Kidney (tissue), 14 donors: Measurements from ENCODE around the gene TSKU. TPM values are rescaled to one million over a fixed set of nuclear protein-coding genes. Genes with fewer than 3 reads are reported as not detected.
"Not testable (repeated sequence)": the region's sequence is repeated elsewhere in the genome, so short reads cannot be mapped to it uniquely, and the experiment has no call there.

Experiments
- DNase-seq, 5 donors: peaks; one replicate each; pipeline ENCODE4 v3.0.0-alpha.2; 2013 to 2020
- FAIRE-seq: peaks from 2 replicates; lab custom pipeline; 2012; peaks lifted over from hg19 to GRCh38; lab: Jason Lieb, UNC
- H3K27ac ChIP-seq, 2 donors: one replicate each; pipeline ENCODE4 v1.7.0; 2013; ENCODE audit warnings: low read depth in 2 of 2, low read length in 2 of 2, inconsistent platforms in 1 of 2
- H3K27me3 ChIP-seq: one replicate; pipeline ENCODE4 v1.7.1; 2013; ENCODE audit warnings: low read length, inconsistent platforms; ENCODE audit not compliant: control insufficient read depth, insufficient read depth
- H3K36me3 ChIP-seq, 3 donors: one replicate each; pipeline versions ENCODE4 v1.7.0 to v1.7.1; 2013; ENCODE audit warnings: low read length in 3 of 3, control low read depth in 1 of 3, inconsistent platforms in 1 of 3; ENCODE audit not compliant: insufficient read depth in 3 of 3, control insufficient read depth in 2 of 3
- H3K4me1 ChIP-seq, 3 donors: one replicate each; pipeline versions ENCODE4 v1.7.0 to v1.7.1; 2013; ENCODE audit warnings: low read length in 3 of 3, inconsistent platforms in 1 of 3, low read depth in 1 of 3; ENCODE audit not compliant: control insufficient read depth in 2 of 3, insufficient read depth in 2 of 3
- H3K4me3 ChIP-seq, 3 donors: one replicate each; pipeline versions ENCODE4 v1.7.0 to v1.8.1; 2013; ENCODE audit warnings: low read length in 3 of 3, control low read depth in 1 of 3, inconsistent platforms in 1 of 3
- H3K9ac ChIP-seq, 3 donors: one replicate each; pipeline versions ENCODE4 v1.7.0 to v1.7.1; 2013; ENCODE audit warnings: low read length in 3 of 3, control low read depth in 1 of 3, inconsistent platforms in 1 of 3
- H3K9me3 ChIP-seq, 3 donors: one replicate each; pipeline versions ENCODE4 v1.7.0 to v1.7.1; 2013; ENCODE audit warnings: low read length in 3 of 3, control low read depth in 1 of 3, inconsistent platforms in 1 of 3; ENCODE audit not compliant: control insufficient read depth in 2 of 3, insufficient read depth in 1 of 3
- CTCF ChIP-seq: IDR thresholded peaks from 3 replicates; pipeline ENCODE4 v1.5.1; 2012; ENCODE audit warnings: mild to moderate bottlenecking, moderate library complexity, borderline replicate concordance; ENCODE audit not compliant: insufficient read depth; ENCODE audit errors: extremely low read depth
- intact Hi-C: fragments of 100-400 bp; cut with DNase I; formaldehyde crosslinking; loops from one replicate; pipeline ENCODE4 v1.11.1; 2022
- polyA plus RNA-seq: library from polyadenylated mRNA; stranded (reverse); fragments of 350-450 nt; fragmentation: Illumina TruSeq; extraction: RNeasy Lipid Tissue Mini Kit (QIAGEN cat#74804); gene quantifications from one replicate; pipeline ENCODE4 v1.2.3, GENCODE V29; 2014; ENCODE audit warnings: low read depth, low replicate concordance; ENCODE audit not compliant: insufficient read depth
- total RNA-seq: library from RNA; stranded (reverse); fragmentation: NEBNext Ultra II Directional; extraction: Animal tissue kit (Norgen Biotek cat#: 25700); gene quantifications from one replicate; pipeline ENCODE4 v1.2.1, GENCODE V29; 2021
- donor health status: control.
- donor health status: control.
- donor health status: control.
- donor health status: control.
- donor health status: control.
- donor health status: DM: yes; HTN: yes; CAD: no.
- donor health status: Normal renal cell carcinoma (clear cell type).

TSKU gene
- total and polyA plus RNA-seq, 2 donors from 2014 or later, result 27.3 to 41.0 TPM

- H3K4me1 ChIP-seq, result peaks cover 0 to 6% (median 3%) of the 10 kb centered on the region in 3 donors
- H3K4me3 ChIP-seq, result no peak overlapping the region
- H3K27ac ChIP-seq, result no peak overlapping the region
- H3K9me3 ChIP-seq, result no peaks in the 10 kb centered on the region
- TF ChIP-seq CTCF, result no peak
- no peaks in the 10 kb centered on the region for H3K27me3 ChIP-seq
- FAIRE-seq, result no peak
- intact Hi-C loops, result loop anchor here (10.0 kb wide), 1 partner anchor 104 kb away; no protein-coding TSS in a partner anchor
- no peak overlapping the region for H3K9ac ChIP-seq
- H3K36me3 ChIP-seq, result no peaks in the 10 kb centered on the region
- DNase-seq, result no peak
Measured at GRCh38 chr11:76811259-76811658, 28.1 kb downstream of the TSKU start.

DNA sequence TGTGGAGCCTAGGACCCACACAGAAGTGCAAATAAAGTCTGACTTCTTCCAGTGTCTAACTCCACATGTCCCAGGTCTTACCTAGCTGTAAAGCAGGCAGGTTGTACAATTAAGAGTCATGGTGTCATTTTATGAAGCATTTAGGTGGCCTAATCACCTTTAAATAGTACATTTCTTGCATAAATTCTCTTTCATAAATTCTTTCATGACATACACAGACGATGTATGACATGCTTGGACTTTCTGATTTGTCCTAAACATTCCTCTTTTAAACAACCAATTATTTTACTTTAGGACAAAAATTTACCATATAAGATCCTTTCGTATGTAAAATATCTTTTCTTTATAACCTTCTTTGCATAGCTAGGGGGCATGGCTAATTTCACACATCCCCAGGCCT, 31.3 kb downstream of the TSKU start:
- TF ChIP-seq CTCF, result no peak
- H3K9ac ChIP-seq, result no peak overlapping the region
- no peaks in the 10 kb centered on the region for H3K36me3 ChIP-seq
- no peaks in the 10 kb centered on the region for H3K27me3 ChIP-seq
- intact Hi-C loops, result loop anchor here (10.0 kb wide), 1 partner anchor 100 kb away; no protein-coding TSS in a partner anchor
- FAIRE-seq (no peak), DNase-seq (no peak)
- peaks cover 0 to 3% (median 3%) of the 10 kb centered on the region in 3 donors for H3K4me1 ChIP-seq
- H3K4me3 ChIP-seq, result no peak overlapping the region
- H3K9me3 ChIP-seq, result no peaks in the 10 kb centered on the region
- no peak overlapping the region for H3K27ac ChIP-seq

DNA sequence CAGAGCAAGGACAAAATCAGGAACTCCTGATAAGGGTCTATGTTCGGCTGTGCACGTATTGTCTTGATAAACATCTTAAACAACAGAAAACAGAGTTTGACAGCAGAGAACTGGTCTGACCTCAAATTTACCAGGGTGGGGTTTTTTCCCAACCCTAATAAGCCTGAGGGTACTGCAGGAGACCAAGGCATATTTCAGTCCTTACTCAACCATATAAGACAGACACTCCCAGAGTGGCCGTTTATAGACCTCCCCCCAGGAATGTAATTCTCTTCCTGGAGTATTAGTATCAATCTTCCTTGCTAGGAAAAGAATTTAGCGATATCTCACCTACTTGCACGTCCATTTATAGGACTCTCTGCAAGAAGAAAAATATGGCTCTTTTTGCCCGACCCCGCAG, 32.5 kb downstream of the TSKU start:
- intact Hi-C loops, result loop anchor here (10.0 kb wide), 1 partner anchor 99 kb away; no protein-coding TSS in a partner anchor
- not testable (repeated sequence) for FAIRE-seq, H3K27me3 ChIP-seq, DNase-seq, H3K4me3 ChIP-seq, H3K9ac ChIP-seq, H3K4me1 ChIP-seq, H3K9me3 ChIP-seq, H3K36me3 ChIP-seq, H3K27ac ChIP-seq

DNA sequence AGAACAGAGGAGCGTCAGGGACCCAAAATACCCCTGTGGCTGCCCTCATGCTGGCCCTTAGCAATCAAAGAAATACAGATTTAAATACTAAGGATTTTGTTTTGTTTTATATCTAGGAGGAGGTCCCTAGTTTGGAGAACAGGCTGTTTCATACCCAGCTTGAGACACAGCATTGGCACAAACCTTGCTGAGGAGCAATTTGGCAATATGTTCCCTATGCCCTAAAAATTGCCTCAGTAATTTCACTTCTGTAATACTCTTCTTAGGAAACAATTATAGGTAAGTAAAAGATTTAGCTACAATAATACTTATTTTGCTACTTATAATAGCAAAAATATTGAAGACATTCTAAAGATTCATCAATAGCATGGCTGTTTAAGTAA, 37.0 kb downstream of the TSKU start:
- no peak overlapping the region for H3K27ac ChIP-seq
- H3K4me3 ChIP-seq, result no peak overlapping the region
- TF ChIP-seq CTCF, result no peak
- H3K36me3 ChIP-seq, result no peaks in the 10 kb centered on the region
- no peak overlapping the region for H3K9ac ChIP-seq
- no peaks in the 10 kb centered on the region for H3K9me3 ChIP-seq
- H3K27me3 ChIP-seq, result no peaks in the 10 kb centered on the region
- FAIRE-seq, result no peak
- no peaks in the 10 kb centered on the region for H3K4me1 ChIP-seq
- DNase-seq, result no peak
- intact Hi-C loops, result no loop called here

DNA sequence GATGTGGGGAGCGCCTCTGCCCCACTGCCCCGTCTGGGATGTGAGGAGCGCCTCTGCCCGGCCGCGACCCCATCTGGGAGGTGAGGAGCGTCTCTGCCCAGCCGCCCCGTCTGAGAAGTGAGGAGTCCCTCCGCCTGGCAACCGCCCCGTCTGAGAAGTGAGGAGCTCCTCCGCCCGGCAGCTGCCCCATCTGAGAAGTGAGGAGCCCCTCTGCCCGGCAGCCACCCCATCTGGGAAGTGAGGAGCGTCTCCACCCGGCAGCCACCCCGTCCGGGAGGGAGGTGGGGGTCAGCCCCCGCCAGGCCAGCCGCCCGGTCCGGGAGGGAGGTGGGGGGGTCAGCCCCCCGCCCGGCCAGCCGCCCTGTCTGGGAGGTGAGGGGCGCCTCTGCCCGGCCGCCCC, 38.2 kb downstream of the TSKU start:
- intact Hi-C loops, H3K4me1 ChIP-seq, H3K36me3 ChIP-seq, H3K27ac ChIP-seq, H3K9me3 ChIP-seq, H3K27me3 ChIP-seq, FAIRE-seq, DNase-seq, H3K9ac ChIP-seq, H3K4me3 ChIP-seq: not testable (repeated sequence)
